NCI-H2107 (cell line): ENCODE measurements around the gene LARGE2.

Source experiments
- DNase-seq: peaks from one replicate; lab custom pipeline; 2025; lab: John Stamatoyannopoulos, UW

LARGE2 gene

GRCh38 chr11:45917286-45917622 lies 5.2 kb upstream of the LARGE2 start:
- no peak for DNase-seq

GRCh38 chr11:45917623-45918330 lies 4.7 kb upstream of the LARGE2 start, which contains the start of gene PEX16:
TSS of gene PEX16 (minus strand) at chr11:45917877. CDS start at chr11:45917811, 66 bp downstream.
- peak; percentile 92 for DNase-seq

GRCh38 chr11:45918331-45918941 lies 4.0 kb upstream of the LARGE2 start:
- DNase-seq = peak; percentile 53

- DNase-seq = no peak
These were observed 3.3 kb upstream of the LARGE2 start for GRCh38 chr11:45918962-45919675.

- no peak for DNase-seq
These were observed 2.5 kb upstream of the LARGE2 start for GRCh38 chr11:45919806-45920530.

- no peak for DNase-seq
These were observed 1.7 kb upstream of the LARGE2 start for GRCh38 chr11:45920531-45921477.

- peak; percentile 70 for DNase-seq
These were observed 663 bp upstream of the LARGE2 start for GRCh38 chr11:45921561-45922424.

GRCh38 chr11:45924036-45924915 lies 1.8 kb downstream of the LARGE2 start:
- DNase-seq = no peak

- no peak for DNase-seq
These were observed 2.5 kb downstream of the LARGE2 start for GRCh38 chr11:45924927-45925326.

GRCh38 chr11:45925550-45925949 lies 3.1 kb downstream of the LARGE2 start:
- DNase-seq = no peak

GRCh38 chr11:45926001-45926401 lies 3.5 kb downstream of the LARGE2 start:
- DNase-seq = no peak

- DNase-seq = no peak
These were observed 4.3 kb downstream of the LARGE2 start for GRCh38 chr11:45926536-45927331.

GRCh38 chr11:45927332-45927683 lies 4.9 kb downstream of the LARGE2 start:
- no peak for DNase-seq

GRCh38 chr11:45927684-45928413 lies 5.4 kb downstream of the LARGE2 start:
- DNase-seq = no peak

GRCh38 chr11:45928535-45929215 lies 6.2 kb downstream of the LARGE2 start:
- DNase-seq = no peak

GRCh38 chr11:45929486-45930030 lies 7.1 kb downstream of the LARGE2 start:
- no peak for DNase-seq
